Fibroblast of villous mesenchyme (primary cell): ENCODE results near the gene ACTN3. TPM values are rescaled to one million over a fixed set of nuclear protein-coding genes. Genes with fewer than 3 reads are reported as not detected.
A peak's percentile ranks its signal among the peaks of the same experiment; 100 is the strongest.
"Not testable (repeated sequence)": the region's sequence is repeated elsewhere in the genome, so short reads cannot be mapped to it uniquely, and the experiment has no call there.

Experiments used
- DNase-seq: peaks from one replicate; pipeline ENCODE4 v3.0.0-alpha.2; 2010; ENCODE audit warnings: low read depth
- H3K4me3 ChIP-seq: 2 replicates; pipeline ENCODE4 v1.5.1; 2011; ENCODE audit warnings: low read depth, mild to moderate bottlenecking, low read length
- CTCF ChIP-seq: IDR thresholded peaks from 2 replicates; pipeline ENCODE4 v1.5.1; 2012; ENCODE audit warnings: low read depth, mild to moderate bottlenecking, low read length; ENCODE audit not compliant: insufficient read depth
- total RNA-seq: library from RNA; depleted of rRNA; stranded (reverse); fragments of >200 nt; gene quantifications from 2 replicates; pipeline ENCODE4 v1.2.3, GENCODE V29; 2012

Gene ACTN3
- total RNA-seq, 1 donor: not detected

- no peak overlapping the region for H3K4me3 ChIP-seq
- no peak for TF ChIP-seq CTCF
- no peak for DNase-seq
Observed at GRCh38 chr11:66604155-66604554, 57.5 kb downstream of the ACTN3 start.

GRCh38 chr11:66606608-66607007 is 59.9 kb downstream of the ACTN3 start:
- not testable (repeated sequence) for DNase-seq, H3K4me3 ChIP-seq

- peak; percentile 77 for DNase-seq
- no peak overlapping the region for H3K4me3 ChIP-seq
- TF ChIP-seq CTCF: no peak
Observed at GRCh38 chr11:66607126-66607834, 60.6 kb downstream of the ACTN3 start.

GRCh38 chr11:66609721-66610617 is 63.3 kb downstream of the ACTN3 start:
- no peak for TF ChIP-seq CTCF
- no peak overlapping the region for H3K4me3 ChIP-seq
- no peak for DNase-seq

- DNase-seq: no peak
- no peak overlapping the region for H3K4me3 ChIP-seq
- no peak for TF ChIP-seq CTCF
Observed at GRCh38 chr11:66612458-66612857, 65.8 kb downstream of the ACTN3 start.

Other genes with a start within 250 kb of the ACTN3 start
- gene CD248, start 229.9 kb upstream of the ACTN3 start, total RNA-seq: 85.1 and 108 TPM in 2 replicates
- 19.0 and 23.8 TPM in 2 replicates for gene RIN1, start 210.5 kb upstream of the ACTN3 start, total RNA-seq
- 42.3 and 47.0 TPM in 2 replicates for gene BRMS1, start 201.8 kb upstream of the ACTN3 start, total RNA-seq
- 21.6 and 25.0 TPM in 2 replicates for gene B4GAT1, start 199.3 kb upstream of the ACTN3 start, total RNA-seq
- gene SLC29A2, start 175.1 kb upstream of the ACTN3 start, total RNA-seq: 0.64 and 0.86 TPM in 2 replicates
- gene NPAS4, start 125.9 kb upstream of the ACTN3 start, total RNA-seq: 0.32 TPM in 1 of 2 replicates, not detected in the other
- gene MRPL11, start 108.1 kb upstream of the ACTN3 start, total RNA-seq: 38.0 and 46.7 TPM in 2 replicates
- gene PELI3, start 80.0 kb upstream of the ACTN3 start, total RNA-seq: 10.8 and 13.2 TPM in 2 replicates
- 67.6 and 70.4 TPM in 2 replicates for gene DPP3, start 66.5 kb upstream of the ACTN3 start, total RNA-seq
- 25.4 and 34.5 TPM in 2 replicates for gene BBS1, start 36.3 kb upstream of the ACTN3 start, total RNA-seq
- gene ZDHHC24, start 855 bp upstream of the ACTN3 start, total RNA-seq: 9.5 and 11.0 TPM in 2 replicates
- 9.9 and 12.6 TPM in 2 replicates for gene CTSF, start 21.7 kb downstream of the ACTN3 start, total RNA-seq
- 0.43 and 0.64 TPM in 2 replicates for gene CCDC87, start 46.2 kb downstream of the ACTN3 start, total RNA-seq
- gene CCS, start 46.3 kb downstream of the ACTN3 start, total RNA-seq: 34.5 and 35.4 TPM in 2 replicates
- gene RBM14, start 69.7 kb downstream of the ACTN3 start, total RNA-seq: 24.8 and 32.8 TPM in 2 replicates
- gene RBM4, start 91.8 kb downstream of the ACTN3 start, total RNA-seq: 84.4 and 118 TPM in 2 replicates
- 15.8 and 27.2 TPM in 2 replicates for gene RBM4B, start 131.0 kb downstream of the ACTN3 start, total RNA-seq
- under 0.01 and 1.3 TPM in 2 replicates for gene SPTBN2, start 182.3 kb downstream of the ACTN3 start, total RNA-seq